DND-41 (cell line): ENCODE measurements around the gene LONP2.

Experiments
- ATAC-seq: fragments of 200-7000 bp; cut with Tn5 transposase; 3 replicates; pipeline ENCODE4 v1.9.1; 2021; ENCODE audit warnings: low read depth; ENCODE audit not compliant: insufficient read depth
- DNase-seq: peaks from one replicate; pipeline ENCODE4 v3.0.0-alpha.2; 2020
- H2AFZ ChIP-seq: 2 replicates; pipeline ENCODE4 v1.6.0; 2012; ENCODE audit warnings: low read depth, low read length
- H3K27ac ChIP-seq: 2 replicates; pipeline ENCODE4 v1.5.1; 2012; ENCODE audit warnings: low read length, inconsistent platforms
- H3K27me3 ChIP-seq: fragments of 200-600 bp; sonication (generic); 2 replicates; pipeline ENCODE4 v1.6.0; 2012; ENCODE audit warnings: low read length, mild to moderate bottlenecking, inconsistent platforms; ENCODE audit not compliant: insufficient read depth, poor library complexity
- H3K36me3 ChIP-seq: 2 replicates; pipeline ENCODE4 v1.5.1; 2012; ENCODE audit warnings: low read length, inconsistent platforms; ENCODE audit not compliant: insufficient read depth
- H3K4me1 ChIP-seq: 2 replicates; pipeline ENCODE4 v1.5.1; 2012; ENCODE audit warnings: mild to moderate bottlenecking, low read length; ENCODE audit not compliant: insufficient read depth
- H3K4me2 ChIP-seq: 2 replicates; pipeline ENCODE4 v1.6.0; 2012; ENCODE audit warnings: mild to moderate bottlenecking, moderate library complexity, low read length, inconsistent platforms; ENCODE audit not compliant: insufficient read depth
- H3K4me3 ChIP-seq, 2 experiments: fragments of 200-600 bp in 1 of 2; shearing (Covaris generic) in 1 of 2; 2 replicates each; pipeline ENCODE4 v1.5.1; 2012 to 2016; ENCODE audit warnings: inconsistent platforms in 2 of 2, low read length in 2 of 2, mild to moderate bottlenecking in 2 of 2, low read depth in 1 of 2, moderate library complexity in 1 of 2
- H3K79me2 ChIP-seq: 2 replicates; pipeline ENCODE4 v1.6.0; 2012; ENCODE audit warnings: low read length, inconsistent platforms; ENCODE audit not compliant: insufficient read depth
- H3K9ac ChIP-seq: 2 replicates; pipeline ENCODE4 v1.6.0; 2012; ENCODE audit warnings: low read depth, mild to moderate bottlenecking, inconsistent platforms, low read length, moderate library complexity
- H3K9me3 ChIP-seq: 2 replicates; pipeline ENCODE4 v1.5.1; 2012; ENCODE audit warnings: low read length, moderate library complexity, mild to moderate bottlenecking, inconsistent platforms; ENCODE audit not compliant: insufficient read depth, severe bottlenecking
- H4K20me1 ChIP-seq: 2 replicates; pipeline ENCODE4 v1.6.0; 2012; ENCODE audit warnings: low read length; ENCODE audit not compliant: insufficient read depth
- CTCF ChIP-seq: IDR thresholded peaks from 2 replicates; pipeline ENCODE4 v1.5.1; 2012; ENCODE audit warnings: borderline replicate concordance, low read length, moderate library complexity, mild to moderate bottlenecking; ENCODE audit not compliant: poor library complexity, severe bottlenecking; ENCODE audit errors: extremely low read depth
- EZH2 ChIP-seq: IDR thresholded peaks from 3 replicates; pipeline ENCODE4 v1.6.1; 2012; ENCODE audit warnings: borderline replicate concordance, low read depth, mild to moderate bottlenecking, moderate library complexity, low read length, inconsistent platforms; ENCODE audit not compliant: severe bottlenecking

Gene LONP2

GRCh38 chr16:48371393-48371780, 127.3 kb downstream of the LONP2 start:
- Histone ChIP-seq H3K36me3 (no peaks in the 10 kb centered on the region), H3K4me1 (peaks cover 21% of the 10 kb centered on the region), H4K20me1 (peaks cover 91% of the 10 kb centered on the region), H3K4me2 (no peak overlapping the region), H3K9me3 (no peaks in the 10 kb centered on the region), H3K27me3 (no peaks in the 10 kb centered on the region), H3K4me3 (no peak overlapping the region), H3K9ac (no peak overlapping the region), H2AFZ (no peak overlapping the region), H3K79me2 (peaks cover 100% of the 10 kb centered on the region), H3K27ac (no peak overlapping the region)
- DNase-seq = no peak
- TF ChIP-seq CTCF = no peak
- ATAC-seq = no peak

GRCh38 chr16:48372744-48373143, 128.6 kb downstream of the LONP2 start:
- peaks cover 100% of the 10 kb centered on the region for H3K79me2 ChIP-seq
- peaks cover 7% of the 10 kb centered on the region; the same call in 1 of the 2 replicates for H3K4me1 ChIP-seq
- H3K4me3 ChIP-seq = no peak overlapping the region
- no peak for ATAC-seq
- H3K27me3 ChIP-seq = no peaks in the 10 kb centered on the region
- TF ChIP-seq EZH2 = no peak
- TF ChIP-seq CTCF = no peak
- H3K9me3 ChIP-seq = no peaks in the 10 kb centered on the region
- no peaks in the 10 kb centered on the region for H3K36me3 ChIP-seq
- H4K20me1 ChIP-seq = peaks cover 89% of the 10 kb centered on the region
- H3K27ac ChIP-seq = no peak overlapping the region
- no peak overlapping the region for H2AFZ ChIP-seq
- H3K4me2 ChIP-seq = no peak overlapping the region
- no peak for DNase-seq
- no peak overlapping the region for H3K9ac ChIP-seq

- H3K27me3 ChIP-seq = no peaks in the 10 kb centered on the region
Observed at GRCh38 chr16:48373258-48374029, 129.3 kb downstream of the LONP2 start.

More at GRCh38 chr16:48373258-48374029, 129.3 kb downstream of the LONP2 start:
- no peaks in the 10 kb centered on the region for H3K9me3 ChIP-seq
- H3K9ac ChIP-seq = no peak overlapping the region
- H3K79me2 ChIP-seq = peaks cover 100% of the 10 kb centered on the region
- DNase-seq (no peak), ATAC-seq (peak; percentile 47; the same call in 1 of the 3 replicates)
- peaks cover 89% of the 10 kb centered on the region for H4K20me1 ChIP-seq
- H3K27ac ChIP-seq = no peak overlapping the region
- no peak overlapping the region for H3K4me3 ChIP-seq
- no peak overlapping the region for H2AFZ ChIP-seq
- H3K4me1 ChIP-seq = peaks cover 3% of the 10 kb centered on the region; the same call in 1 of the 2 replicates
- H3K4me2 ChIP-seq = no peak overlapping the region
- no peaks in the 10 kb centered on the region for H3K36me3 ChIP-seq
- TF ChIP-seq CTCF (no peak), EZH2 (no peak)
